Epithelial cell of esophagus (primary cell): ENCODE data around the gene UMAD1.
A peak's percentile ranks its signal among the peaks of the same experiment; 100 is the strongest.
"Not testable (repeated sequence)": the region's sequence is repeated elsewhere in the genome, so short reads cannot be mapped to it uniquely, and the experiment has no call there.

Source experiments
- DNase-seq: peaks from one replicate; pipeline ENCODE4 v3.0.0; 2010; ENCODE audit warnings: low read depth
- H3K4me3 ChIP-seq: 2 replicates; pipeline ENCODE4 v1.5.1; 2011; ENCODE audit warnings: mild to moderate bottlenecking, low read length, control low read depth
- TF ChIP-seq, protein P1 (sequence below): IDR thresholded peaks from 2 replicates; pipeline ENCODE4 v1.5.1; 2011; ENCODE audit warnings: low read depth, mild to moderate bottlenecking, low read length, control low read depth, inconsistent platforms; ENCODE audit not compliant: insufficient read depth; ENCODE audit errors: missing control alignments

Gene UMAD1

DNA sequence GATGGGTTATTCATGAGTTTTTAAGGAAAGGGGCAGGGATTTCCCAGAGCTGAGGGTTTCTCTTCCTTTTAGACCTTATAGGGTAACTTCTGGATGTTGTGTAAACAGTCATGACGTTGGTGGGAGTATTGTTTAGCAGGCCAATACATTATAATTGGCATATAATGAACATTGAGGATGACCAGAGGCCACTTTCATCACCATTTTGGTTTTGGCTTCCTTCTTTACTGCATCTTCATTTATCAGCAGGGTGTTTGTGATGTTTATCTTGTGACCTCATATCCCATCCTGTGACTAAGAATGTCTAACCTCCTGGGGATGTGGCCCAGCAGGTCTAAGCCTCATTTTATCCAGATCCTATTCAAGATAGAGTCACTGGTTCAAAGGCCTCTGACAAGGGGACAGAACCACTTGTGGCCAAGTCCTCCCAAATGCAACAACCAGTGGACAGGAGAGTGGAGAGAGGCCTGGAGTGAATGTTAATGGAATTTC is 155.1 kb downstream of the UMAD1 start:
- TF ChIP-seq, protein P1, sequence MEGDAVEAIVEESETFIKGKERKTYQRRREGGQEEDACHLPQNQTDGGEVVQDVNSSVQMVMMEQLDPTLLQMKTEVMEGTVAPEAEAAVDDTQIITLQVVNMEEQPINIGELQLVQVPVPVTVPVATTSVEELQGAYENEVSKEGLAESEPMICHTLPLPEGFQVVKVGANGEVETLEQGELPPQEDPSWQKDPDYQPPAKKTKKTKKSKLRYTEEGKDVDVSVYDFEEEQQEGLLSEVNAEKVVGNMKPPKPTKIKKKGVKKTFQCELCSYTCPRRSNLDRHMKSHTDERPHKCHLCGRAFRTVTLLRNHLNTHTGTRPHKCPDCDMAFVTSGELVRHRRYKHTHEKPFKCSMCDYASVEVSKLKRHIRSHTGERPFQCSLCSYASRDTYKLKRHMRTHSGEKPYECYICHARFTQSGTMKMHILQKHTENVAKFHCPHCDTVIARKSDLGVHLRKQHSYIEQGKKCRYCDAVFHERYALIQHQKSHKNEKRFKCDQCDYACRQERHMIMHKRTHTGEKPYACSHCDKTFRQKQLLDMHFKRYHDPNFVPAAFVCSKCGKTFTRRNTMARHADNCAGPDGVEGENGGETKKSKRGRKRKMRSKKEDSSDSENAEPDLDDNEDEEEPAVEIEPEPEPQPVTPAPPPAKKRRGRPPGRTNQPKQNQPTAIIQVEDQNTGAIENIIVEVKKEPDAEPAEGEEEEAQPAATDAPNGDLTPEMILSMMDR = no peak
- H3K4me3 ChIP-seq = no peak overlapping the region
- DNase-seq = peak; percentile 86

DNA sequence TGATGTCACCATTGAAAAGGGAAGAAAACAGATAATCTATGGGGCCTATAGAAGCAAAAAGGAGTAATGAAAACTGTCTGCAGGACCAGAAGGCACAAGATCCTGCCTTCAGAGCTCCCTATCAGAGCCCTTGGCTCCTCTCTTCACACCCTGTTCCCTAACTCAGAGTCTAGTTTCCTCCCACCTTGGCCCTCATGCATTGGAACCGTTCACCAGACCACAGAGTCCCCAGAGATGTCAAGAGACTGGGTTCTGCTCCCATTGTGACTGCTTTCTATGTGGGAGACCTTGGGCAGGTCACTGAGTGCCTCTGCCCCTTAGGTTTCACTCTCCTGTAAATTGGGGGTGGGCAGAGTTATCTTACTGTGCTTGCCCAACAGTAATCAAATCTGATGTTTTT is 158.0 kb downstream of the UMAD1 start:
- no peak for DNase-seq
- H3K4me3 ChIP-seq = no peak overlapping the region
- TF ChIP-seq, protein P1 = no peak

DNA sequence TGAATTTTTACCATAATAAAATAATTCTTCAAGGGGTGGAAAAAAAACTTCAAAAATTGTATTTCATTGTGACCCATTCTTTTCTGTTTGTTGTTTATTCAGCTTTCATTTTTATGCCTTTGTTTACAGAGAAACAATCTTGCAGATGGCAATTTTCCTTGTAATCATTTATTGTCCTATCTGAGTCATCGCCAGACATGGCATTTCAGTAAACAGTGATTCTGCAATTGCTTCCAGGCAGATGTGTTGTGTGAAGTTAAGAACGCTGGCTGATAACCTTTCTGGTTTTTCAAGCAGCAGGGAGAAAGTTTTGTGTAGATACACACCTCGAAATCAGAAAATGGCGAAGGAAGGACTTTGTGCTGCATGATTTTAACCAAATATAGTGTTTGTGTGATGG is 158.6 kb downstream of the UMAD1 start:
- TF ChIP-seq, protein P1 = no peak
- no peak overlapping the region for H3K4me3 ChIP-seq
- peak; percentile 77 for DNase-seq

DNA sequence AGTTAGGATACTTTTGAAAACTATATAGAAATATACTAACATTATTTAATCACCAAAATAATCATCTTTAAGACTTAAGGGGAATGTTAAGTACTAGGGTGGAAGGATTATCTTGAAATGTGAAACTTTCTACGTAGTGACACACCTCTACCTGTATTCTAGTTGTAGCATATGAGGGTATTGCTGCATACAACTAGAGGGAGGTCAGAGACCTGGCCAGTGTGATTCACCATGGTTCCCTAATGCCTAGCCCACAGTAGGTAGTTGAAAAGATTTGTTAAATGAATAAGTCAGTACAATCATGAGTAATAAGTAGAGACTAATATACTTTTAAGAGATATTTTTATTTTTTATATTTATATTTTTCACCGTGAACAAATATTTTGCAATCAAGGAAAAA is 162.0 kb downstream of the UMAD1 start:
- no peak overlapping the region for H3K4me3 ChIP-seq
- DNase-seq = no peak
- TF ChIP-seq, protein P1 = no peak

DNA sequence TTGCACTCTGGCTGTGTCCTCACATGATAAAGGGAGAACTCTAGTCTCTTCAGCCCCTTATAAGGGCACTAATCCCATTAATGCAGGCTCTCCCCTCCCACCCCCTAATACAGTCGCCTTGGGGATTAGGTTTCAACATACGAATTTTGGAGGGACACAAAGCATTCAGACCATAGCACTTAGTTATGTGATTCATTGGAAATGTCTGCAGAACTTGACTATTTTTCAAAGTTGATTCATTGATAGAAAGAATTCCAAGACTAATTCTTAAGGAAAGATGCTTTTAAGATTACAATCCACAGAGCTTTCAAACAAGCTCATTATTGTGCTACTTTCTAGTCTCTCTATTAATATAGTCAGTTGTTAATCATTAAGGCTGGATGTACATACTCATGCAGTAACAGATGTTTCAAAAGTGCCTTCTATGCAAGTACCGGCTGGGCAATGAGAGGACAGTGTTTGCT is 163.2 kb downstream of the UMAD1 start:
- no peak for DNase-seq
- H3K4me3 ChIP-seq = no peak overlapping the region

DNA sequence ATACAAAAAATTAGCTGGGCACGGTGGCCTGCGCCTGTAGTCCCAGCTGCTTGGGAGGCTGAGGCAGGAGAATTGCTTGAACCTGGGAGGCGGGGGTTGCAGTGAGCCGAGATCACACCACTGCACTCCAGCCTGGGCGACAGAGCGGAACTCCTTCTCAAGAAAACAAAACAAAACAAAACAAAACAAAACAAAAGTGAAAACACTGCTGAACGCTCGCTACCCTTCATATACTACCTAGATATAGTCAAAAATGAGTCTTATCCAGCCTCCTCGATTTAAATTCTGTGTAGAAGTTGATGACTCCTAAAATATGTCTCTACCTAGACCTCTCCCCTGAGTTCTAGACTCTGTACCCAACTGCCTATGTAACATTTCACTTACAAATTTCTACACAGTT is 164.3 kb downstream of the UMAD1 start:
- DNase-seq, H3K4me3 ChIP-seq: not testable (repeated sequence)

More for the DNA sequence above, 163.2 kb downstream of the UMAD1 start:
- TF ChIP-seq, protein P1 = no peak

DNA sequence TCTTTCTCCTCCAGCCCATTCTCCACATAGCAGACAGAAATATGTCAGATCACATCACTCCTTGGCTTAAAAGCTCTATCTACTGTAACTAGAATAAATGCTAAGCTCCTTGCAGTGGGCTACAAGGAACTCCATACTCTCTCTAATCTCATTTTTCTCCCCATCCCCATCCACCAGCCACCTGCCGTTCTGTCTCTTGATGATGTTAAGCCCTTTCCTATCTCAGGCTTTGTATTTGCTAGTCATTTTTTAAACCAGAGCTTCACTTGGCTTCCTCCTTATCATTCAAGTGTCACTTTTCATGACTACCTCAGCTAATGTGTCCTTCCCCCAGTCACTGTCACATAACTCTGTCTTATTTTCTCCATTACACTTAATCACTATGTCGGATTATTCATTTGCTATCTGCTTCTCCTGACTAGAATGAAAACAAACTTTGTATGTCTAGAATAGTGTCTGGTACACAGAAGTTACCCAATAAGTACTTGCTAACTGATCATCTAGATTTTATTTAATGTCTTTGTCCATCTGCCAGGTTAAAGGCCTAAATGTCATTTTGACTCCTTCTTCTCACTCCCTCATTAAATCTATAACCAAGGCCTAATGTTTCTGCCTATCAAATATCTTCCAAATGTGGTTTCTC is 165.1 kb downstream of the UMAD1 start:
- DNase-seq = no peak
- H3K4me3 ChIP-seq = no peak overlapping the region
- TF ChIP-seq, protein P1 = no peak

DNA sequence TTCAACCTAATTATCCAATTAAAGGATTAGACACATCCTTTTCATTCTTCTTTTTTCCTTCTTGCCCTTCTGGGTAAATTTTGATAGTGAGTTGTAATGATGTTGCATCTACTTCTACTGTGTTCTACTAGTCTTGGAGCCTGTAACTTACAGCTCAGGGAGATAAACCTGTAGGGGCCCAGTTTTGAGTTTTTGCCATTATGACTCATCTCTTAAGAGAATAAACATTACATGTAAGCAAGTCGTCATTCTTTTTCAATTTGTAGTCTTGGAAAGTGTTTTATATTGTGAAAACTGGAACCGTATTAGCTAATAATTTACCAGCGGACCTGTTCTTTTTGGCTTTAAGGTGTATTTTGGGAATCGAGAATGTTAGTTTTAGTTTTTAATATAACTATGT is 167.6 kb downstream of the UMAD1 start:
- no peak overlapping the region for H3K4me3 ChIP-seq
- TF ChIP-seq, protein P1 = no peak
- peak; percentile 66 for DNase-seq
